ENCODE data around the gene SPEN.

The SPEN gene

GRCh38 chr1:15874471-15874870, 27.0 kb downstream of the SPEN start:
- Histone ChIP-seq H3K9me3 (ENCODE audit: insufficient read depth, low read depth, low read length) (no peaks in the 10 kb centered on the region), H3F3A (ENCODE audit: low read depth) (no peaks in the 10 kb centered on the region; the same call in 1 of the 2 replicates), H3K4me2 (ENCODE audit: low read depth, low read length, poor library complexity, severe bottlenecking) (no peak overlapping the region), H3K27me3 (ENCODE audit: insufficient read depth, low read length, poor library complexity, severe bottlenecking) (no peaks in the 10 kb centered on the region), H3K79me2 (ENCODE audit: insufficient read depth, low read length) (peaks cover 100% of the 10 kb centered on the region), H3K36me3 (ENCODE audit: insufficient read depth, low read length) (peaks cover 60% of the 10 kb centered on the region), H3K4me3 (ENCODE audit: low read length, poor library complexity, severe bottlenecking) (no peak overlapping the region), H3K9me2 (replicated peaks; ENCODE audit: low read depth, low read length) (no peaks in the 10 kb centered on the region), H4K20me1 (ENCODE audit: insufficient read depth, low read length, poor library complexity, severe bottlenecking) (peaks cover 87% of the 10 kb centered on the region), H3K4me1 (ENCODE audit: insufficient read depth, low read length, poor library complexity, severe bottlenecking) (no peaks in the 10 kb centered on the region), H2AFZ (ENCODE audit: low read length) (no peak overlapping the region), H3K9ac (ENCODE audit: low read depth, low read length, poor library complexity, severe bottlenecking) (no peak overlapping the region)
- TF ChIP-seq CTCF (conservative IDR thresholded peaks at IDR 0.05; ENCODE audit: low read length), result no peak
- no peak for TF ChIP-seq EZH2phosphoT487 (IDR thresholded peaks at IDR 0.05; ENCODE audit: borderline replicate concordance)

- Histone ChIP-seq H3K9me2 (replicated peaks; ENCODE audit: low read depth, low read length) (no peaks in the 10 kb centered on the region), H3K9me3 (ENCODE audit: insufficient read depth, low read depth, low read length) (no peaks in the 10 kb centered on the region), H3K4me3 (ENCODE audit: low read length, poor library complexity, severe bottlenecking) (no peak overlapping the region), H3F3A (ENCODE audit: low read depth) (peaks cover 4% of the 10 kb centered on the region; the same call in 1 of the 2 replicates), H4K20me1 (ENCODE audit: insufficient read depth, low read length, poor library complexity, severe bottlenecking) (peaks cover 86% of the 10 kb centered on the region), H3K79me2 (ENCODE audit: insufficient read depth, low read length) (peaks cover 100% of the 10 kb centered on the region), H2AFZ (ENCODE audit: low read length) (no peak overlapping the region), H3K4me1 (ENCODE audit: insufficient read depth, low read length, poor library complexity, severe bottlenecking) (no peaks in the 10 kb centered on the region), H3K4me2 (ENCODE audit: low read depth, low read length, poor library complexity, severe bottlenecking) (no peak overlapping the region), H3K27me3 (ENCODE audit: insufficient read depth, low read length, poor library complexity, severe bottlenecking) (no peaks in the 10 kb centered on the region), H3K36me3 (ENCODE audit: insufficient read depth, low read length) (peaks cover 76% of the 10 kb centered on the region), H3K9ac (ENCODE audit: low read depth, low read length, poor library complexity, severe bottlenecking) (no peak overlapping the region)
- no peak for TF ChIP-seq EZH2phosphoT487 (IDR thresholded peaks at IDR 0.05; ENCODE audit: borderline replicate concordance)
- no peak for TF ChIP-seq CTCF (conservative IDR thresholded peaks at IDR 0.05; ENCODE audit: low read length)
Observed at GRCh38 chr1:15876357-15877055, 29.0 kb downstream of the SPEN start.

DNA sequence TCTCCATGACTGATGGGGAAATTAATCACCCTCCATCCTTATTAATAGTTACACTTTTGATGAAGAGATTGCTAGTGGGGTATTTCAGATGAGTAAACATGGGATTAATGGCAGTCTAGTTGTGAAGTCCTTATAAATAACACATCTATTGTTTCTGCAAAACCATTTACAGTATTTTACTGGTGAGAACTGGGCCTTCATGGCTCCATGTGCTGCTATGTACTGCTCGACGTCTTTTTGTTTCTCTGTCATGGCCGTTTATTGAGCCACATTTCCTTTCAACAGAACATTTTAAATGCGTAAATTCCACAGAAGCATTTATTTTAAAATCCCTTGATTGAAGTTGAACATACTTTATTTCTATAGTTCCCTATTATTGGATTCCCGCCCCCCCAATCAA, 34.5 kb downstream of the SPEN start:
- H4K20me1 ChIP-seq (ENCODE audit: insufficient read depth, low read length, poor library complexity, severe bottlenecking), result peaks cover 84% of the 10 kb centered on the region
- H3K4me3 ChIP-seq (ENCODE audit: low read length, poor library complexity, severe bottlenecking), result no peak overlapping the region
- H3K9ac ChIP-seq (ENCODE audit: low read depth, low read length, poor library complexity, severe bottlenecking), result no peak overlapping the region
- no peak for TF ChIP-seq EZH2phosphoT487 (IDR thresholded peaks at IDR 0.05; ENCODE audit: borderline replicate concordance)
- H3F3A ChIP-seq (ENCODE audit: low read depth), result peaks cover 4% of the 10 kb centered on the region; the same call in 1 of the 2 replicates
- no peak overlapping the region for H2AFZ ChIP-seq (ENCODE audit: low read length)
- no peaks in the 10 kb centered on the region for H3K9me3 ChIP-seq (ENCODE audit: insufficient read depth, low read depth, low read length)
- peaks cover 100% of the 10 kb centered on the region for H3K79me2 ChIP-seq (ENCODE audit: insufficient read depth, low read length)
- H3K4me2 ChIP-seq (ENCODE audit: low read depth, low read length, poor library complexity, severe bottlenecking), result no peak overlapping the region
- peaks cover 50% of the 10 kb centered on the region for H3K36me3 ChIP-seq (ENCODE audit: insufficient read depth, low read length)
- H3K9me2 ChIP-seq (replicated peaks; ENCODE audit: low read depth, low read length), result no peaks in the 10 kb centered on the region
- H3K27me3 ChIP-seq (ENCODE audit: insufficient read depth, low read length, poor library complexity, severe bottlenecking), result no peaks in the 10 kb centered on the region
- no peaks in the 10 kb centered on the region for H3K4me1 ChIP-seq (ENCODE audit: insufficient read depth, low read length, poor library complexity, severe bottlenecking)

DNA sequence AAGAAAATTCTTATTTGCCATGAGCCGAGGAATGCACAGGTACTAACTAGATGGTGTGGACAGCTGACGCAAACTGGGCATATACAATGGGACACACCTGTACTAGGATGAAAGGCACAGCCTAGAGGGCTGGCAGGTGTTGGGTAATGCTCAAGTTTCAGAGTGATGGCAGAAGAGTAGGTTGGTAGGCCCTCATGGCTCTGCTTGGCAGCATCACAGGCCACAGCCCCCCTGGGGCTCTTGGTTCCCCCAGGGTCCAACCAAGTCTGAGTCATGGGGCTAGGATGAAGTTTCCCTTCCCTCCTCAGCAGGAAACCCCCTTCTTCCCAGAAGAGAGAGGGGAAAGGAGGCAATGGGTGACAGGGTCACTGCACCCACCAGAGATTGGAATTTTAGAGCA, 35.2 kb downstream of the SPEN start:
- H3K36me3 ChIP-seq (ENCODE audit: insufficient read depth, low read length), result peaks cover 44% of the 10 kb centered on the region
- H3K79me2 ChIP-seq (ENCODE audit: insufficient read depth, low read length), result peaks cover 100% of the 10 kb centered on the region
- no peaks in the 10 kb centered on the region for H3K9me3 ChIP-seq (ENCODE audit: insufficient read depth, low read depth, low read length)
- H3K4me2 ChIP-seq (ENCODE audit: low read depth, low read length, poor library complexity, severe bottlenecking), result no peak overlapping the region
- TF ChIP-seq CTCF (conservative IDR thresholded peaks at IDR 0.05; ENCODE audit: low read length) (no peak), EZH2phosphoT487 (IDR thresholded peaks at IDR 0.05; ENCODE audit: borderline replicate concordance) (no peak)
- H3K4me1 ChIP-seq (ENCODE audit: insufficient read depth, low read length, poor library complexity, severe bottlenecking), result no peaks in the 10 kb centered on the region
- no peak overlapping the region for H3K4me3 ChIP-seq (ENCODE audit: low read length, poor library complexity, severe bottlenecking)
- H3F3A ChIP-seq (ENCODE audit: low read depth), result peaks cover 4% of the 10 kb centered on the region; the same call in 1 of the 2 replicates
- H2AFZ ChIP-seq (ENCODE audit: low read length), result no peak overlapping the region
- no peak overlapping the region for H3K9ac ChIP-seq (ENCODE audit: low read depth, low read length, poor library complexity, severe bottlenecking)
- H3K9me2 ChIP-seq (replicated peaks; ENCODE audit: low read depth, low read length), result no peaks in the 10 kb centered on the region
- no peaks in the 10 kb centered on the region for H3K27me3 ChIP-seq (ENCODE audit: insufficient read depth, low read length, poor library complexity, severe bottlenecking)
- H4K20me1 ChIP-seq (ENCODE audit: insufficient read depth, low read length, poor library complexity, severe bottlenecking), result peaks cover 80% of the 10 kb centered on the region
